ENCODE measurements around the gene LLPH. TPM values are rescaled to one million over a fixed set of nuclear protein-coding genes. Genes with fewer than 3 reads are reported as not detected.

The LLPH gene
- total and polyA plus RNA-seq, 7 donors = 13.4 to 57.1 (median 24.1) TPM

DNA sequence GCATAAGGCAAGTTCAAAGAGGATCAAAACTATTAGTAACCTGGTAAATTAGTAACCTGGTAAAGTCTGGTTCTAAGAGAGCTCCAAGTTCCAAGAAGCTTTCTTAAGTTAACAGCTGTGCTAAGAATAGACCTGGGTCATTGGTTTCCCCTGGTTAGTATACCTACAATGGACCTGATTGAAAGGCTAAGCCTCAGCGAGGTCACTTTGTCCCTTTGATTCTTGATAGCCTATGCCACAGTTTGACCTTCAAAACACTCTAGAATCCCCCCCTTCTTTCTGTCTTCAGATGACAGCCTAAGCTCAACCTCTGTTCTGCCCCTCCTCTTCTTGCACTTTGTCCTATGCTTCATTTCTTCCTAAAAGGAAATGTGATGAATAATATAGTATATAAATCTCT lies 53.0 kb downstream of the LLPH start:
- H3K4me3 ChIP-seq = no peak overlapping the region

DNA sequence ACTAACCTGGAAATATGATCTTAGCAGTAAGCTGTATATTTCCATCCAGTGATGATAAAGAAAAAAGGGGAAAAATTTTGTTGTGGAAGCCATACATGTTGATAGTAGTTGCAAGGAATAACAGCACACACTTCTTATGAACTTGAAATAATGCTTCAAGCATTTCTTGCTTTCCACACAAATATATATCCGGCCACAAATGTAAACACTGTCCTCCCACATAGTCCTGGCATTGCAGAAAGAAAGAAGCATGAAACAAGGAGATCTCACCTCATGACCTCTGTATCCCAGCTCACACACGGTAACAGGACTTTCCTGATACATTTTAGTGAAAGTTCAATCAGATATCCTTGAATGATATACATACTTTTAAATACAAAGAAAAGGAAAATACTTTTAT lies 56.0 kb downstream of the LLPH start:
- DNase-seq (no peak), ATAC-seq (no peak)
- Histone ChIP-seq H3K9me3 (no peaks in the 10 kb centered on the region), H3K4me1 (no peaks in the 10 kb centered on the region), H3K36me3 (ENCODE audit: insufficient read depth in 1 of 2, low read depth in 1 of 2) (no peaks in the 10 kb centered on the region), H3K27ac (no peak overlapping the region), H3K27me3 (ENCODE audit: insufficient read depth in 3 of 3, low read length in 2 of 3) (no peaks in the 10 kb centered on the region), H3K4me3 (no peak overlapping the region)
- intact Hi-C loops (cut with DNase I) = no loop called here
- TF ChIP-seq, protein P1, sequence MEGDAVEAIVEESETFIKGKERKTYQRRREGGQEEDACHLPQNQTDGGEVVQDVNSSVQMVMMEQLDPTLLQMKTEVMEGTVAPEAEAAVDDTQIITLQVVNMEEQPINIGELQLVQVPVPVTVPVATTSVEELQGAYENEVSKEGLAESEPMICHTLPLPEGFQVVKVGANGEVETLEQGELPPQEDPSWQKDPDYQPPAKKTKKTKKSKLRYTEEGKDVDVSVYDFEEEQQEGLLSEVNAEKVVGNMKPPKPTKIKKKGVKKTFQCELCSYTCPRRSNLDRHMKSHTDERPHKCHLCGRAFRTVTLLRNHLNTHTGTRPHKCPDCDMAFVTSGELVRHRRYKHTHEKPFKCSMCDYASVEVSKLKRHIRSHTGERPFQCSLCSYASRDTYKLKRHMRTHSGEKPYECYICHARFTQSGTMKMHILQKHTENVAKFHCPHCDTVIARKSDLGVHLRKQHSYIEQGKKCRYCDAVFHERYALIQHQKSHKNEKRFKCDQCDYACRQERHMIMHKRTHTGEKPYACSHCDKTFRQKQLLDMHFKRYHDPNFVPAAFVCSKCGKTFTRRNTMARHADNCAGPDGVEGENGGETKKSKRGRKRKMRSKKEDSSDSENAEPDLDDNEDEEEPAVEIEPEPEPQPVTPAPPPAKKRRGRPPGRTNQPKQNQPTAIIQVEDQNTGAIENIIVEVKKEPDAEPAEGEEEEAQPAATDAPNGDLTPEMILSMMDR (IDR thresholded peaks at IDR 0.05) = no peak
- 60 to 69% (median 60%) methylated on average over 2 of the region's 2 CpGs for WGBS, 3 donors

More for the DNA sequence above, 53.0 kb downstream of the LLPH start:
- intact Hi-C loops (cut with DNase I) = no loop called here
- no peak for ATAC-seq
- DNase-seq = no peak
- Histone ChIP-seq H3K36me3 (ENCODE audit: insufficient read depth in 1 of 2, low read depth in 1 of 2) (no peaks in the 10 kb centered on the region), H3K27me3 (ENCODE audit: insufficient read depth in 3 of 3, low read length in 2 of 3) (no peaks in the 10 kb centered on the region), H3K27ac (no peak overlapping the region), H3K9me3 (no peaks in the 10 kb centered on the region), H3K4me1 (no peaks in the 10 kb centered on the region)
- TF ChIP-seq, protein P1 (IDR thresholded peaks at IDR 0.05) = no peak
- 90 to 93% (median 91%) methylated on average over 1 of the region's 1 CpG for WGBS, 3 donors

DNA sequence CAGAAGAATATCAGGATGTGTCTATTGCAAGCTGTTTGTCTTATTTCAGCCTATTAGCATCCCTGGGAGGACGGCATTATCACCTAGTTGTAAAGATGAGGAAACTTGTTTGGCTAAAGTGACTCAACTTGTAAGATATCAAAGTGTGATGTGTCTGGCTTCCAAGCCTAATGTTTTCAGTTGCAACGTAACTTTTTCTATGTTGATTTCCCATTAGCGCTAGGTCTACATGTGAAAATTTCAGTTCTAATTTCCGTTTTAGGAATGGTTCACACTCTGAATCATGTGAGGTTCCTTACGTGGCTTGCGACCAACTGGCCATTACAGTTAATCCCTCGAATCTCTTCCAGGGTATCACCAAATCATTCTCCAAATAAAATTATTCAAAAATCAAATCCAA lies 58.0 kb downstream of the LLPH start:
- 83 to 85% (median 83%) methylated on average over 7 of the region's 7 CpGs for WGBS, 3 donors
- intact Hi-C loops (cut with DNase I) = no loop called here
- H3K4me3 ChIP-seq = no peak overlapping the region
- ATAC-seq = no peak
- DNase-seq = no peak
- no peaks in the 10 kb centered on the region for H3K9me3 ChIP-seq
- no peaks in the 10 kb centered on the region for H3K4me1 ChIP-seq
- TF ChIP-seq, protein P1 (IDR thresholded peaks at IDR 0.05) = no peak
- H3K27ac ChIP-seq = no peak overlapping the region
- no peaks in the 10 kb centered on the region for H3K36me3 ChIP-seq (ENCODE audit: insufficient read depth in 1 of 2, low read depth in 1 of 2)
- no peaks in the 10 kb centered on the region for H3K27me3 ChIP-seq (ENCODE audit: insufficient read depth in 3 of 3, low read length in 2 of 3)

DNA sequence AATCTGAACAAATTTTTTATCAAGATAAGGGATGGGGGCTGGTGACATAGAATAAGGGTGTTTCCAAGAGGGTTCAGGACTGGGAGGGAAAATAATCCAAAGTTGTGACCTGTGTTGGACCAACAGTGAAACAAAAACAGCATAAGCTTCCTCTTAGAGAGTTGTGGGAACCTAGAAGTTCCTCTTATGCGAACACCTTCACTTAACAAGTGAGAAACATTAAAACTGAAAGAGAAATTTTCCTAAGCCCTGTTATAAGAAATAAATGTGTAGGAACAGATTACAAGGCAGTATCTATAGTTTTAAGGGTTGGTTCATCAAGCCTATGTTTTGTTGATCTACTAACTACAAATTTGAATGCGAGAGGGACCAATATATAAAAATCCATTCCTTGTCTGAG lies 58.4 kb downstream of the LLPH start:
- TF ChIP-seq, protein P1 (IDR thresholded peaks at IDR 0.05) = no peak
- ATAC-seq = no peak
- H3K36me3 ChIP-seq (ENCODE audit: insufficient read depth in 1 of 2, low read depth in 1 of 2) = no peaks in the 10 kb centered on the region
- no peak overlapping the region for H3K27ac ChIP-seq
- H3K4me1 ChIP-seq = no peaks in the 10 kb centered on the region
- no peaks in the 10 kb centered on the region for H3K9me3 ChIP-seq
- no peak for DNase-seq
- intact Hi-C loops (cut with DNase I) = no loop called here
- 85 to 94% (median 94%) methylated on average over 2 of the region's 2 CpGs for WGBS, 3 donors
- no peaks in the 10 kb centered on the region for H3K27me3 ChIP-seq (ENCODE audit: insufficient read depth in 3 of 3, low read length in 2 of 3)
- H3K4me3 ChIP-seq = no peak overlapping the region

DNA sequence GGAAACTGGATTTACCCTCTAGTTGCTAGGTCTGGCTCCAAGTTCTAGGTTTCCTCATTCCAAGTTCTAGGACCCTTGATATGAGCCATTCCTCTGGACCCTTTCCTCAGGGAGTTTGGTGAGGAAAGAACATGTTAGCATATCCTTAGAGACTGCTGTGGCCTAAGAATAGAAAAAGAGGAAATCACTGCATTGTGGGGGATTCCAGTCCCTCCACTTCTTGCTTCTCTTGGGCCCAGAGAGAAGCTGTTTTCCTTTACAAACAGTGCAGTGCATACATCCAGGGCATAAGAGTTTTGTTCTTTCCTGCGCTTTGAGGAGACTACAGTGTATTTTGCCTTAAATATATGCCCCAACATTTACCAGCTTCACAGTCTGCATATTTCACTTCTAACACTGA lies 59.0 kb downstream of the LLPH start:
- no peaks in the 10 kb centered on the region for H3K9me3 ChIP-seq
- no peak for DNase-seq
- TF ChIP-seq, protein P1 (IDR thresholded peaks at IDR 0.05) = no peak
- no peak overlapping the region for H3K27ac ChIP-seq
- H3K27me3 ChIP-seq (ENCODE audit: insufficient read depth in 3 of 3, low read length in 2 of 3) = no peaks in the 10 kb centered on the region
- H3K4me3 ChIP-seq = no peak overlapping the region
- ATAC-seq = no peak
- H3K4me1 ChIP-seq = no peaks in the 10 kb centered on the region
- no peaks in the 10 kb centered on the region for H3K36me3 ChIP-seq (ENCODE audit: insufficient read depth in 1 of 2, low read depth in 1 of 2)
- WGBS, 3 donors = 88 to 100% (median 89%) methylated on average over 1 of the region's 1 CpG
- intact Hi-C loops (cut with DNase I) = no loop called here

Measured in psoas muscle (tissue), 8 donors.